Breast epithelium (tissue), 3 donors: ENCODE results near the gene ITGB5.

Experiments
- POLR2A ChIP-seq: fragments of 450-650 bp; IDR thresholded peaks from one replicate; pipeline ENCODE4 v1.6.1; 2016; ENCODE audit warnings: antibody characterized with exemption, mild to moderate bottlenecking, moderate library complexity
- POLR2AphosphoS5 ChIP-seq, 3 donors: sonication (generic); formaldehyde crosslinking; IDR thresholded peaks; one replicate each; pipeline ENCODE4 v1.6.1; 2017; ENCODE audit warnings: antibody characterized with exemption in 3 of 3
- TF ChIP-seq, protein P1 (sequence below), 3 donors: fragments of 450-650 bp; IDR thresholded peaks; one replicate each; pipeline ENCODE4 v1.5.1; 2016 to 2017; ENCODE audit warnings: antibody characterized with exemption in 3 of 3, mild to moderate bottlenecking in 3 of 3, moderate library complexity in 3 of 3

GRCh38 chr3:124775877-124776276 is 111.3 kb downstream of the ITGB5 start:
- TF ChIP-seq, protein P1, sequence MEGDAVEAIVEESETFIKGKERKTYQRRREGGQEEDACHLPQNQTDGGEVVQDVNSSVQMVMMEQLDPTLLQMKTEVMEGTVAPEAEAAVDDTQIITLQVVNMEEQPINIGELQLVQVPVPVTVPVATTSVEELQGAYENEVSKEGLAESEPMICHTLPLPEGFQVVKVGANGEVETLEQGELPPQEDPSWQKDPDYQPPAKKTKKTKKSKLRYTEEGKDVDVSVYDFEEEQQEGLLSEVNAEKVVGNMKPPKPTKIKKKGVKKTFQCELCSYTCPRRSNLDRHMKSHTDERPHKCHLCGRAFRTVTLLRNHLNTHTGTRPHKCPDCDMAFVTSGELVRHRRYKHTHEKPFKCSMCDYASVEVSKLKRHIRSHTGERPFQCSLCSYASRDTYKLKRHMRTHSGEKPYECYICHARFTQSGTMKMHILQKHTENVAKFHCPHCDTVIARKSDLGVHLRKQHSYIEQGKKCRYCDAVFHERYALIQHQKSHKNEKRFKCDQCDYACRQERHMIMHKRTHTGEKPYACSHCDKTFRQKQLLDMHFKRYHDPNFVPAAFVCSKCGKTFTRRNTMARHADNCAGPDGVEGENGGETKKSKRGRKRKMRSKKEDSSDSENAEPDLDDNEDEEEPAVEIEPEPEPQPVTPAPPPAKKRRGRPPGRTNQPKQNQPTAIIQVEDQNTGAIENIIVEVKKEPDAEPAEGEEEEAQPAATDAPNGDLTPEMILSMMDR (IDR thresholded peaks at IDR 0.05), result no peak
- TF ChIP-seq POLR2A, result no peak
- TF ChIP-seq POLR2AphosphoS5 (IDR thresholded peaks at IDR 0.05), result no peak
